Activated naive CD8-positive, alpha-beta T cell treated with anti-CD3 and anti-CD28 coated beads, Interleukin-2, amount 10 ng/mL, durations not matched to agents 7 days and 5 days (primary cell): ENCODE data around the gene TRIP11. TPM values are rescaled to one million over a fixed set of nuclear protein-coding genes. Genes with fewer than 3 reads are reported as not detected.
"Not testable (repeated sequence)": the region's sequence is repeated elsewhere in the genome, so short reads cannot be mapped to it uniquely, and the experiment has no call there.

Source experiments
- ATAC-seq: fragments of 150-1000 bp; cut with Tn5 transposase; one replicate; pipeline ENCODE4 v1.10.0; 2021; ENCODE audit warnings: low read depth, moderate library complexity
- POLR2A ChIA-PET: fragments of 350-600 bp; sonication (Branson Sonifier 250); formaldehyde crosslinking; loops from one replicate; lab custom pipeline; 2021; ENCODE audit warnings: antibody characterized with exemption; lab: Charles Lee
- DNase-seq: peaks from one replicate; pipeline ENCODE4 v3.0.0; 2021
- H3K27ac Mint-ChIP-seq: one replicate; pipeline ENCODE4 v1.8.0; 2022; ENCODE audit warnings: mild to moderate bottlenecking, mixed read lengths
- H3K27me3 Mint-ChIP-seq: one replicate; pipeline ENCODE4 v1.8.0; 2022; ENCODE audit warnings: mild to moderate bottlenecking, moderate library complexity, mixed read lengths
- H3K36me3 Mint-ChIP-seq: one replicate; pipeline ENCODE4 v1.8.0; 2021; ENCODE audit warnings: mild to moderate bottlenecking, mixed read lengths
- H3K4me1 Mint-ChIP-seq: one replicate; pipeline ENCODE4 v1.8.0; 2021; ENCODE audit warnings: mixed read lengths
- H3K4me3 Mint-ChIP-seq: one replicate; pipeline ENCODE4 v1.8.0; 2022; ENCODE audit warnings: mild to moderate bottlenecking, moderate library complexity, mixed read lengths
- H3K9me3 Mint-ChIP-seq: one replicate; pipeline ENCODE4 v1.8.0; 2021; ENCODE audit warnings: mixed read lengths
- total RNA-seq, 2 experiments: library from RNA; stranded (reverse); gene quantifications; one replicate each; pipeline ENCODE4 v1.2.3, GENCODE V29; 2021

The TRIP11 gene
- total RNA-seq: 10 to 100 TPM; 47.9 to 49.7 TPM

DNA sequence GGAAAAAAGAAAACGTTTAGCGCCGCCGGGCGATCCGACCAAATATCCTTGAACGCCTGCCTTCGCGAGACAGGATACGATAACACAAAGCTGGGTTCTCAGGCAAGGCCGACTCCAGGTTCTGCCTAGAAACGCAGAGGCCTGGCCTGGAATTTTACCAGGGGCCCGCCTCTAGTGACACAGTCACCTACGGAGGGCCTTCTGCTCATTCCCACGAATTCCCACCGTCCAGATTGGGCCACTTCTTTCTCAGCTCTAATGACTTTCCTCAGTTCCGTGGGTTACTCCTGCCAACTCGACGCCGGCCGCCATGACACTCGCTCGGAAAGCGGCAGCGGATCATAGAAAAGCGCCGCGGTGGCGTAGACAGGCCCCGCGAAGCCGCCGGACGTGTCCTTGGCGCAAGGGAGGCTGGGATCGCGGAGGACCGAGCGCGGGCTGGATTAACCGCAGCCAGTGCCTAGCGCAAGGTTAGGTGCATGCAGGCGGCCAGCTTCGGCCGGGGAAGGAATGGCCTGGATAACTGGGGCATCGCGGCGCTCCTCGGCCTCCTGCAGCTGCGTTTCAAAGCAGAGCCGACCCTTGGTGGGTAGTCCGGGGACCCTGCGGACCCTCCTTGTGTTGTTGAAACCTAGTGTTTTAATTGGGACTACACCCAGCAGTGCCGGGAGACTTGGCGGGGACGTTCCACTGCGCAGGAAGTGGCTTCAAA is at the start of gene TRIP11:
Gene TRIP11, minus strand, starts transcription at position 341 of the 712 bp plus-strand sequence. CDS start 374 bp downstream, outside the sequence.
- Mint-ChIP-seq H3K9me3 (no peaks in the 10 kb centered on the region), H3K27me3 (no peaks in the 10 kb centered on the region), H3K27ac (peak within 1 kb of the TSS; percentile 99), H3K4me3 (peak within 1 kb of the TSS; percentile 95), H3K36me3 (peaks cover 10% of the 10 kb centered on the region), H3K4me1 (peaks cover 31% of the 10 kb centered on the region)
- ATAC-seq (peak; percentile 96), DNase-seq (peak; percentile 97)
- POLR2A ChIA-PET: interaction anchor here (0.6 to 2.9 kb wide), 19 partner anchors 8 to 796 kb away, joined by 3 to 31 read pairs (median 5); partner anchors contain the start of genes ATXN3, CCDC88C, CPSF2 and NDUFB1

- Mint-ChIP-seq H3K36me3 (peaks cover 21% of the 10 kb centered on the region), H3K27me3 (no peaks in the 10 kb centered on the region)
Measured at GRCh38 chr14:92088494-92088893, 48.6 kb upstream of the TRIP11 start.

DNA sequence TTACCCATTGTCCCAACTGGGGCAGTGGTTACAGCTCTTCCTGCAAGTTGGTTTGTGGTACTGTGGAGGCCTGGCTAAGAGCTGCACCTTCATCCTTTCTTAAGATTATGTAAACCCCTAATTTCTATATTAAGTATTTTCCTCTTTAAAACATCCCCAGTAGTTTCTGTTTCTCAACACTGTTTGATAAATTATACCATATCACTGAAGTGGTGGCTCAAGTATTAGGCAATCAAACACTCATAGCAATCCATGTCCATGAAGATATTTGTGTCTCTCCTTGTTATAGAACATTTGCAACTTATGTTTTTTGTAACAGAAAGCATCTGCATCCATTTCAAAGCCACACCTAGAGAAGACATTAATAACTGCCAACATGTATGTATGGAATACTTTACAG is 34.7 kb upstream of the TRIP11 start:
- H3K36me3 Mint-ChIP-seq: peaks cover 5% of the 10 kb centered on the region
- DNase-seq (no peak), ATAC-seq (no peak)
- POLR2A ChIA-PET: no interaction called here
- H3K4me3 Mint-ChIP-seq: no peak overlapping the region
- H3K4me1 Mint-ChIP-seq: peaks cover 7% of the 10 kb centered on the region
- H3K9me3 Mint-ChIP-seq: no peaks in the 10 kb centered on the region
- peak overlapping the region; percentile 42 for H3K27ac Mint-ChIP-seq
- H3K27me3 Mint-ChIP-seq: no peaks in the 10 kb centered on the region

More at GRCh38 chr14:92088494-92088893, 48.6 kb upstream of the TRIP11 start:
- no peak overlapping the region for H3K4me3 Mint-ChIP-seq
- no peaks in the 10 kb centered on the region for H3K9me3 Mint-ChIP-seq
- ATAC-seq: no peak
- no peaks in the 10 kb centered on the region for H3K4me1 Mint-ChIP-seq
- POLR2A ChIA-PET: no interaction called here
- H3K27ac Mint-ChIP-seq: no peak overlapping the region
- no peak for DNase-seq

DNA sequence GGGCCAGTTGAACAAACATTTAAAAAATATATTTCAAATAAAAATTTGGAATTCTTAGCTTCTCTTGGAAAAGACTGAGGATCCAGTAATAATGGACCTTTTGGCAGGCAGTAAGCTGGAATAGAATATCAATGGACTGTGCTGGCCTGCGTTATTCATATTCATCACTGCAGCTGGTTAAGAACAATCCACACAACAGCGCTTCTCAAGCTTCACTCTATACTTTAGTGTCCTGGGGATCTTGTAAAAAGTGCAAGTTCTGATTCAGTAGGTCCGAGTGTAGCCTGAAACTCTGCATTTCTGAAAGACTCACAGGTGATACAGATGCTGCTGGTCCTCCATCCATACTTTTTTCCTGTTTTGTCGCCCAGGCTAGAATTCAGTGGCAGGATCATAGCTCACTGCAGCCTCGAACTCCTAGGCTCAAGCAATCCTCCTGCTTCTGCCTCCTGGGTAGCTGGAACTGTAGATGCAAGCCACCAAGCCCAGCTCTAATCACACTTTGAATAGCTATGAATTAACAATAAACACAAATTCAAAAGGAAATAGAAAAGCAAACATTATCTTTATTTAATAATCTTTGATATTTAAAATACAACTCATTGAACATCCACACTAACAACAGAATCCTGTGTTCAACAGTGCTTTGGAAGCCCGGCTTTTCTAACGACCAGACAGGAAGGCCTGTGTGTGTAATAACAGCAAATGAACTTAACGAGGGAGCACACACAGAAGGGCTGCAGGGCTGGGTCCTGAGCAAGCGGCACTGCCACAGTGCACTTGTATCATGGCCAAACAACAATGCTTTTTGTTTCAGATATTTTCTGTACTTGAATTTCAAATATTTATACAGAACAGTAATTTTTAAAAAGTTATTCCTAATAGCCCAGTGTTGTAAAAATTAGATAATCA is 18.4 kb upstream of the TRIP11 start:
- H3K27ac Mint-ChIP-seq: no peak overlapping the region
- POLR2A ChIA-PET: interaction anchor here (0.6 to 1.4 kb wide), 2 partner anchors 18 to 201 kb away, joined by 4 to 5 read pairs; partner anchors contain the start of gene TRIP11
- no peak overlapping the region for H3K4me3 Mint-ChIP-seq
- no peaks in the 10 kb centered on the region for H3K4me1 Mint-ChIP-seq
- no peaks in the 10 kb centered on the region for H3K27me3 Mint-ChIP-seq
- no peaks in the 10 kb centered on the region for H3K9me3 Mint-ChIP-seq
- no peak for DNase-seq
- H3K36me3 Mint-ChIP-seq: peaks cover 2% of the 10 kb centered on the region
- ATAC-seq: no peak

- Mint-ChIP-seq H3K36me3 (peaks cover 14% of the 10 kb centered on the region), H3K9me3 (peaks cover 7% of the 10 kb centered on the region), H3K4me1 (peaks cover 1% of the 10 kb centered on the region), H3K27ac (no peak overlapping the region), H3K27me3 (no peaks in the 10 kb centered on the region), H3K4me3 (no peak overlapping the region)
- no peak for DNase-seq
- no peak for ATAC-seq
- POLR2A ChIA-PET: interaction anchor here (1.0 kb wide), 1 partner anchor 9 kb away, joined by 6 read pairs; the partner anchor contains the start of gene TRIP11
Measured at GRCh38 chr14:92049781-92050180, 9.9 kb upstream of the TRIP11 start.

DNA sequence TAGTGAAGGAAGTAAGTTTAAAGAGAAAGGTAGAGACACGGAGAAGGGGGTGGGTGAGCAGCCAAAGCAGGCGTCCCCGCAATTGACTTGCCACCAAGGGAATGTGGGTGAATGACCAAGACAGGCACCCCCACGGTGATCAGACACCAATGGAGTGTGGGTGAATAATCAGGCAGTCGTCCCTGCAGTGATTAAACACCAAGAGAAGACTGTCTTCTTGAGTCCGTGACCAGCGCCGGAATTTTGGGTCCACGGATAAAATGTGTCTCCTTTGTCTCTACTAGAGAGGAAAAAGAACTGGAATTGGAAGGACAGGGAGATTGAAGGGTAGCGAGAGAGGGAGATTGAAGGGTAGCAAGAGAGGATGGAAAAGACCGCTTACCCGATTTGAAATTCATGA is 9.4 kb upstream of the TRIP11 start:
- H3K4me3 Mint-ChIP-seq, DNase-seq, H3K27me3 Mint-ChIP-seq, POLR2A ChIA-PET, H3K4me1 Mint-ChIP-seq, ATAC-seq, H3K9me3 Mint-ChIP-seq, H3K27ac Mint-ChIP-seq: not testable (repeated sequence)
- H3K36me3 Mint-ChIP-seq: peaks cover 14% of the 10 kb centered on the region

- POLR2A ChIA-PET, H3K27me3 Mint-ChIP-seq: not testable (repeated sequence)
Measured at GRCh38 chr14:92045904-92046303, 6.0 kb upstream of the TRIP11 start.

DNA sequence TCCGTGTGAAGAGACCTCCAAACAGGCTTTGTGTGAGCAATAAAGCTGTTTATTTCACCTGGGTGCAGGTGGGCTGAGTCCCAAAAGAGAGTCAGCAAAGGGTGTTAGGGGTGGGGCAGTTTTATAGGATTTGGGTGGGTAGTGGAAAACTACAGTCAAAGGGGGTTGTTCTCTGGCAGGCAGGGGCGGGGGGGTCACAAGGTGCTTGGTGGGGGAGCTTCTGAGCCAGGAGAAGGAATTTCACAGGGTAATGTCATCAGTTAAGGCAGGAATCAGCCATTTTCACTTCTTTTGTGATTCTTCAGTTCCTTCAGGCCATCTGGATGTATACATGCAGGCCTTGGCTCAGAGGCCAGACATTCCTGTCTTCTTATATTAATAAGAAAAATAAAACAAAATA is 1.9 kb upstream of the TRIP11 start:
- not testable (repeated sequence) for H3K36me3 Mint-ChIP-seq, DNase-seq, ATAC-seq, H3K9me3 Mint-ChIP-seq, H3K27me3 Mint-ChIP-seq
- Mint-ChIP-seq H3K4me3 (peak overlapping the region; percentile 34), H3K4me1 (peaks cover 24% of the 10 kb centered on the region), H3K27ac (peak overlapping the region; percentile 67)
- POLR2A ChIA-PET: interaction anchor here (2.9 kb wide), 1 partner anchor 65 kb away, joined by 31 read pairs; the partner anchor contains the start of gene ATXN3

More at GRCh38 chr14:92045904-92046303, 6.0 kb upstream of the TRIP11 start:
- not testable (repeated sequence) for H3K27ac Mint-ChIP-seq, H3K4me1 Mint-ChIP-seq, DNase-seq, H3K4me3 Mint-ChIP-seq, ATAC-seq, H3K9me3 Mint-ChIP-seq
- peaks cover 13% of the 10 kb centered on the region for H3K36me3 Mint-ChIP-seq

DNA sequence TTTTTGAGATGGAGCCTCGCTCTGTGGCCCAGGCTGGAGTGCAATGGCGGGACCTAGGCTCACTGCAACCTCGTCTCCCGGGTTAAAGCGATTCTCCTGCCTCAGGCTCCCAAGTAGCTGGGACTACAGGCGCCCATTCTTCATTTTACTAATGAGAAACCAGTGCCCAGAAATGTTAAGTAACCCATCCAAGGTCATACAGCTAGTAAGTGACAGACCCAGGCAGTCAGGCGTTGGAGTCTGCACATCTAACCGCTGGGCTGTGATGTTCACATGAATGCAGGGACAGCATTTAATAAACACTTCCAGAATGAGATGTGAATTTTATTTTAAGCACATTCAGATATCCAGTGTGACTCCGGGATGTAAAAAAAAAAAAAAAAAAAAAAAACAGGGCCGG is 1.3 kb upstream of the TRIP11 start:
- H3K4me1 Mint-ChIP-seq: peaks cover 28% of the 10 kb centered on the region
- no peaks in the 10 kb centered on the region for H3K9me3 Mint-ChIP-seq
- H3K27me3 Mint-ChIP-seq: no peaks in the 10 kb centered on the region
- H3K36me3 Mint-ChIP-seq: peaks cover 10% of the 10 kb centered on the region
- POLR2A ChIA-PET: interaction anchor here (1.3 to 2.9 kb wide), 8 partner anchors 9 to 532 kb away, joined by 5 to 31 read pairs (median 10); partner anchors contain the start of genes ATXN3, CPSF2, NDUFB1 and PPP4R3A
- ATAC-seq: no peak
- no peak for DNase-seq
- H3K4me3 Mint-ChIP-seq: peak overlapping the region; percentile 21
- peak overlapping the region; percentile 99 for H3K27ac Mint-ChIP-seq

GRCh38 chr14:92040431-92041051 is 682 bp upstream of the TRIP11 start:
- no peaks in the 10 kb centered on the region for H3K27me3 Mint-ChIP-seq
- peaks cover 31% of the 10 kb centered on the region for H3K4me1 Mint-ChIP-seq
- peaks cover 10% of the 10 kb centered on the region for H3K36me3 Mint-ChIP-seq
- H3K9me3 Mint-ChIP-seq: no peaks in the 10 kb centered on the region
- ATAC-seq (peak; percentile 10), DNase-seq (no peak)
- peak overlapping the region; percentile 99 for H3K27ac Mint-ChIP-seq
- POLR2A ChIA-PET: interaction anchor here (0.5 to 2.9 kb wide), 20 partner anchors 9 to 797 kb away, joined by 3 to 31 read pairs (median 4); partner anchors contain the start of genes ATXN3, CCDC88C, CPSF2 and NDUFB1
- H3K4me3 Mint-ChIP-seq: peak overlapping the region; percentile 95

DNA sequence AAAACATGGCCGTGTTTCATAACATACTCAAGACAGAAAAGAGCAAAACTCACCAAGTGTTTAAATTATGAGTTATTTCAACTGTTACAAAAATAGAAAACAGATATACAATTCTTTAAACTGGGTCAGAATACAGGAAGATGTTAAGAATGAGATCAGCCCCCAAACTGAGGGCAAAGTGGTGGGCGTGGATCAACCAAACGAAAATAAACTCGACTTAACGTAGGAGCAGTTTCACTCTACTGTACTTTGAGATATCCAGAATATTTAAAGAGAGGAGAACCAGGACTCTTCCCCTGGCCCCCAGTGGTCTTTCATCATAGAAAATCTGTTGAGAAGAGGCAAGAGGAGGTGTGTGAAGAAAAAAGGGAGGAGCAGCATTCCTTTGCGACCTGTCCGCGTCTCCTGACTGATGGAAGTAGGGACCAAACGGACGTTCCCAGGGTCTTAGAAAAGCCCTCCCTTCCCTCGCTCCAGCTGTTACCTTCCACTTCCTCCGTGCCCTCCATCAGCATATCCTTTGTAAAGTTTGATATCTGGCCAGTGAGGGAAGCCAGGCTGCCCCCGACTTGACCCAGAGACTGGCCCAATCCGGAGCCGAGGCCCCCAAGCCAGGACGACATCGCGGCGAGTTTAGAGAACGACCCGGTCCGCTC is 668 bp downstream of the TRIP11 start:
- DNase-seq (no peak), ATAC-seq (peak; percentile 6)
- peak overlapping the region; percentile 95 for H3K4me3 Mint-ChIP-seq
- H3K27ac Mint-ChIP-seq: peak overlapping the region; percentile 99
- POLR2A ChIA-PET: interaction anchor here (0.7 to 2.9 kb wide), 11 partner anchors 8 to 621 kb away, joined by 3 to 31 read pairs (median 6); partner anchors contain the start of genes ATXN3, CCDC88C, CPSF2 and NDUFB1
- H3K4me1 Mint-ChIP-seq: peaks cover 31% of the 10 kb centered on the region
- no peaks in the 10 kb centered on the region for H3K27me3 Mint-ChIP-seq
- peaks cover 10% of the 10 kb centered on the region for H3K36me3 Mint-ChIP-seq
- no peaks in the 10 kb centered on the region for H3K9me3 Mint-ChIP-seq

- Mint-ChIP-seq H3K9me3 (no peaks in the 10 kb centered on the region), H3K27me3 (no peaks in the 10 kb centered on the region), H3K4me3 (peak overlapping the region; percentile 95), H3K36me3 (peaks cover 12% of the 10 kb centered on the region), H3K4me1 (peaks cover 33% of the 10 kb centered on the region), H3K27ac (peak overlapping the region; percentile 35)
- POLR2A ChIA-PET: no interaction called here
- ATAC-seq (no peak), DNase-seq (no peak)
Measured at GRCh38 chr14:92037989-92038388, 1.9 kb downstream of the TRIP11 start.
